AG04449 (cell line): ENCODE data around the gene PPP4C.

ENCODE experiments used
- CTCF ChIA-PET: fragments of 350-600 bp; formaldehyde crosslinking; extraction: SDS; loops from one replicate; lab custom pipeline; 2021; ENCODE audit warnings: antibody characterized with exemption; lab: Yijun Ruan, JAX
- POLR2A ChIA-PET: fragments of 400-600, 350-600 bp; formaldehyde crosslinking; extraction: SDS; loops from one replicate; lab custom pipeline; 2020; ENCODE audit warnings: antibody characterized with exemption, inconsistent platforms; lab: Yijun Ruan, JAX
- DNase-seq: peaks from one replicate; pipeline ENCODE4 v3.0.0-alpha.2; 2010; ENCODE audit warnings: low read depth, low spot score
- H3K4me3 ChIP-seq: 2 replicates; pipeline ENCODE4 v1.5.1; 2011; ENCODE audit warnings: low read depth, mild to moderate bottlenecking, control low read depth, low read length
- CTCF ChIP-seq: IDR thresholded peaks from one replicate; pipeline ENCODE4 v1.5.1; 2011; ENCODE audit warnings: mild to moderate bottlenecking, moderate library complexity, low read length, control low read depth, inconsistent platforms; ENCODE audit not compliant: insufficient read depth; ENCODE audit errors: missing control alignments

PPP4C gene

GRCh38 chr16:30091474-30092372 is 15.9 kb downstream of the PPP4C start, which contains the start of gene TBX6:
Gene TBX6 (minus strand): TSS chr16:30091924. CDS start chr16:30091193, 731 bp downstream.
- peak; percentile 84 for TF ChIP-seq CTCF
- POLR2A ChIA-PET: interaction anchor here (0.7 to 3.3 kb wide), 6 partner anchors 11 to 279 kb away, joined by 3 to 24 read pairs (median 4); partner anchors contain the start of gene ALDOA
- H3K4me3 ChIP-seq: peak within 1 kb of the TSS; percentile 56
- DNase-seq: peak; percentile 16
- CTCF ChIA-PET: interaction anchor here (0.7 to 6.9 kb wide), 32 partner anchors 8 to 605 kb away, joined by 3 to 100 read pairs (median 5); partner anchors contain the start of genes ALDOA, DCTPP1, INO80E and PPP4C

GRCh38 chr16:30092373-30093010 is 16.7 kb downstream of the PPP4C start:
- ChIA-PET CTCF (interaction anchor here (0.7 to 6.9 kb wide), 23 partner anchors 8 to 537 kb away, joined by 3 to 100 read pairs (median 7); partner anchors contain the start of genes ALDOA, DCTPP1, INO80E and PPP4C), POLR2A (interaction anchor here (1.0 to 3.3 kb wide), 3 partner anchors 12 to 26 kb away, joined by 4 to 24 read pairs (median 10); partner anchors contain the start of gene ALDOA)
- no peak for DNase-seq
- peak; percentile 75 for TF ChIP-seq CTCF
- peak overlapping the region; percentile 56 for H3K4me3 ChIP-seq

- TF ChIP-seq CTCF: no peak
- CTCF ChIA-PET: interaction anchor here (0.7 to 6.9 kb wide), 6 partner anchors 9 to 534 kb away, joined by 3 to 100 read pairs (median 6); partner anchors contain the start of gene PPP4C
- POLR2A ChIA-PET: interaction anchor here (1.9 kb wide), 1 partner anchor 29 kb away, joined by 6 read pairs; the partner anchor contains the start of gene ALDOA
- no peak for DNase-seq
- H3K4me3 ChIP-seq: peak overlapping the region; percentile 69
Measured at GRCh38 chr16:30094541-30095165, 18.9 kb downstream of the PPP4C start.

- ChIA-PET POLR2A (no interaction called here), CTCF (interaction anchor here (0.7 to 6.9 kb wide), 3 partner anchors 17 kb away, joined by 4 to 100 read pairs (median 4); partner anchors contain the start of gene PPP4C)
- no peak for DNase-seq
- no peak for TF ChIP-seq CTCF
- peak overlapping the region; percentile 69 for H3K4me3 ChIP-seq
Measured at GRCh38 chr16:30095166-30096078, 19.6 kb downstream of the PPP4C start.
